Stimulated activated CD8-positive, alpha-beta memory T cell treated with anti-CD3 and anti-CD28 coated beads, Interleukin-12 subunit alpha, Interleukin-12 subunit beta, amount 100 ng/mL, for 24 hours (primary cell): Measurements from ENCODE around the gene RCN1.
A peak's percentile ranks its signal among the peaks of the same experiment; 100 is the strongest.
"Not testable (repeated sequence)": the region's sequence is repeated elsewhere in the genome, so short reads cannot be mapped to it uniquely, and the experiment has no call there.

Experiments used
- DNase-seq: peaks from one replicate; pipeline ENCODE4 v3.0.0-alpha.2; 2020; ENCODE audit errors: extremely low read depth

The RCN1 gene

GRCh38 chr11:32090545-32091370 is at the start of gene RCN1:
Gene RCN1 (plus strand): TSS chr11:32091074. CDS start chr11:32091197, 123 bp downstream.
- DNase-seq, result no peak

DNA sequence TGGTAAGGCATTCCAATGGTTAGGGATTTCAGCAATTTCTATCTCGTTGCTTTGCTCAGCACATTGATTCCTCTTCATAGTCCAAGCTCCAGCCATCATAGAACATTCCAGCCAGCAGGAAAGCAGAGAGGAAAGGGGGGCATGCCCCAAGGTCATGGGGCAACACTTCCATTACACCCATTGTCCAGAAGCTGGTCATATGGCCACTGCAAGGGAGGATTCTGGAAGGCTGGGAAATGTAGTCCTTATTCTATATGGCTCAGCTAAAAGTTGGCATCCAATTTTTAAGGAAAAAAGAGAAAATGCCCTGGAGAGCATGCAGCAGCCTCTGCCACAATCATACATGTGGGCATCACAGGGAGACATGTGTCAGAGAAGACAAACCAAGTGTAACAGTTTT is 47.1 kb upstream of the RCN1 start:
- DNase-seq, result no peak

DNA sequence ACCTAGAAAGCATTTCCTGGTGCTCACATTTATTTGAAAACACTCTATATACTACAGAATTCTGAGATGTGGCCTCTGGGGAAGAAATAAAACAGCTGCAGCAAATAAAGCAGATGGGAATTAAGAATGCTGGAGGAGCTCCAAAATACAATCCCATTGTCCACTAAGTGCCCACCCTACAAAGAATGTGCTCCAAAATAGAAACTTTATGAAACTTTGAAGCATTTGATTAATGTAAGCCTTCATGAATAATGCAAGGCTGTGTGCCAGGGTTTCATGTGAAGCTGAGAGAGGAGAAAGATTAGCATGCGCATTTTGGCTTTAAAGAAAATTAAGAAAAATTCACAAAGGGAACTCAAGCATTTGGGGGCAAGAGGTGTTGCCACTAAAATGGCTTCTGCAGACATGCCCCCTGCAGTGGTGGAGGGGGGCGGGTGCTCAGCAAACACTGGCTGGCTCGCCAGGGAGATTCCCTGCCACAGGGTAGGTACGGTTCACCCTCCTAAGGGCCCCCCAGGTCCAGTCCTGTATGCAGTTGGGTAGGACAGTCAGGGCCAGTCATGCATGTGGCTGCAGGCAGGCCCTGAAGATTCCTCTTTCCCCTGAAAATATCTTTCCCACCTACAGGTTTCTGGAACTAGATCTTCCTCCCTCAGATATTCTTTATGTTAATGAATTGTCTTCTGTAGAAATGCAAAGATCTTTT is 46.6 kb upstream of the RCN1 start:
- DNase-seq, result no peak

GRCh38 chr11:32045456-32045855 is 45.4 kb upstream of the RCN1 start:
- DNase-seq, result no peak

DNA sequence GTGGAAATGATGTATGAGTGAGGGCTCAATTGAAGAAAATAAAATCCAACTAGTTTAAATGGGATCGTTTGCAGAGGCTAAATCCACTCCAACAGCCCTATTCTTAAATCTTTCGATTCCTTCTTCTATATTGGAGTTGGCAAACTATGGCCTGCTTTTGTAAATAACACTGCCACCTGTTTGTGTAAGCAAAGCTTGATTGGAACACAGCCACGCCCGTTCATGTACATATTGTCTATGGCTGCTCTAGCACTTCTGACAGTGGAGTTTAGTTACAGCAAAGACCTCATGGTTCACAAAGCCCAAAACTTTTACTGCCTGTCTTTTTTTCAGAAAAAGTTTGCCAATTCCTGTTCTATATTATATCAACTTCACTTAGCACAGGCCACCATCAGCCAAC is 40.6 kb upstream of the RCN1 start:
- DNase-seq, result no peak

DNA sequence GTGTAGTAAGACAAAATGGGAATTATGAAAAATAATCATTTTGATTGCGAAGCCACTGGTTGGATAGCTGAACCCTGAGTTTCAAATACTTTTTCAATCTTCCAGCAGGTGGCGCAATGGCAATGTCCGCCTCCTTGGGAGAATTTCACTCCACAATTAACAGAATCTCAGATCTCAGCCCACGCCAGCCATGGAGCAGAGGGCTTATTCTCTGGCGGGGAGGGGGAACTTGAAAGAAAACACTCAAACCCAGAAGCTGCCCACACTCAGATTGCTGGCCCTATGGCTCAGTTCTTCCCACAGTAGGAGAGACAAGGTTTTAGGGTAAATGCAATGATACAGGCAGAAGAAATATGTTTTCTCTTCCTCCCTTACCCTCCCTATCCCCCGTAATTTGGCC is 38.7 kb upstream of the RCN1 start:
- DNase-seq, result peak; percentile 5

DNA sequence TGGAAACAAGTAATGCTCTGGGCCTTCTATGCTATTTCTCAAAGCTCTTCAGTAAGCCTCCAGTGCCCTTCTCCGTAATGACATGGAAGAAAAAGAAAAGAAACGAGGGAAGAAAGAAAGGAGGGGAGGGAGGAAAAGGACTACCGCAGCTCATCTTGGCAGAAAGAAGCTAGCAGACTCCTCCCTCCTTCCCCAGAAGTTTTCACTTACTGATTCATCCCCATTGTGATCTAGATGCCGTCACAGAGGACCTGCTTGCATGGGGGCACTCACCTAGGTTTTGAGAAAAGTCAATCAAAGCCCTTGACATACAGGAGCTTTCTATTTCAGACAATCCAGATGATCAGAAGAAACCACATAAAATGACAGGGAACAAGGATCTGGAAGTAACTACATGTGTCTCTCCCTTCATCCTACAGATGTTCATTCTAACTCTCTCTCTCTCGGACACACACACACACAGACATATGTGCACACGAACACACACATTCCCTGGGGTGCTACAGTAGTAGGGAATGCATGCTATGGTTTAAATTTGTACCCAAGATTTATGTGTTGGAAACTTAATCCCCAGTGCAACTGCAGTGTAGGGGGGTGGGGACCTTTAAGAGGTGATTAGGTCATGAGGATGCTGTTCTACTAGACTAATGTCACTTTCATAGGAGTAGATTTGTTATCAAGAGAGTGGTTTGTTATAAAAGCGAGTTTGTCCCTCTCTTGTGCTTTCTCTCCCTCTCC is 37.6 kb upstream of the RCN1 start:
- DNase-seq, result no peak

GRCh38 chr11:32055861-32056260 is 35.0 kb upstream of the RCN1 start:
- DNase-seq, result no peak

- DNase-seq, result no peak
Measured at GRCh38 chr11:32056438-32056837, 34.4 kb upstream of the RCN1 start.

- no peak for DNase-seq
Measured at GRCh38 chr11:32059686-32060462, 31.0 kb upstream of the RCN1 start.

DNA sequence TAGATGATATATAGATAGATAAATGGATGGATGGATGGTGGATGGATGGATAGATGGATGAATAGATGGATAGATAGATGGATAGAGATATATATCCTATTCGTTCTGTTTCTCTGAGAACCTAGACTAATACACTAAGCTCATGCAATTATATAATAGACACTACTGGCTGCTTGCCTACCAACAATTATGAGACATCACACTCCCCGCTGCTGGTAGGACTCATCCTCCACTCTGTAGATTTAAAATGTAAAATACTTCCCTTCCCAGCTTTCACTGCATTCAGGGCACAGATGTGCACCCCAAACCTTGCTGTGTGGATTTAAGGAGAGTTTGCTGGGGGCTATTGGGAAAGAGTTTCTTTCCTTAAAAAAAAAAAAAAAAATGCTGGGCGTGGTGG is 28.3 kb upstream of the RCN1 start:
- no peak for DNase-seq

DNA sequence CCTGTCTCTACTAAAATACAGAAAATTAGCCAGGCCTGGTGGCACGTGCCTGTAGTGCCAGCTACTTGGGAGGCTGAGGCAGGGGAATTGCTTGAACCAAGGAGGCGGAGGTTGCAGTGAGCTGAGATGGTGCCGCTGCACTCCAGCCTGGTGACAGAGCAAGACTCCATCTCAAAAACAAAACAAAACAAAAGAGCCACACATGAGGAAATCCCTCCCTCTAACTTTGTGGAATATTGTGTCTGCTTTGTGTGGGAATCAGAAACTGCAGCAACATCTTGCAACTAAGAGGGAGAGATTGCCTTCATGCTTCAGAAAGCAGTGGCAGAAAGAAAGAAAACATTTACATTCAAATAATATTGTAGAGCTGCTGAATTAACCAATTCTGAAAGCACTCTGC is 27.8 kb upstream of the RCN1 start:
- DNase-seq, result not testable (repeated sequence)

- DNase-seq, result no peak
Measured at GRCh38 chr11:32065865-32066629, 24.8 kb upstream of the RCN1 start.

- no peak for DNase-seq
Measured at GRCh38 chr11:32068134-32068870, 22.6 kb upstream of the RCN1 start.

GRCh38 chr11:32069361-32070058 is 21.4 kb upstream of the RCN1 start:
- no peak for DNase-seq

GRCh38 chr11:32070692-32071091 is 20.2 kb upstream of the RCN1 start:
- DNase-seq, result no peak

DNA sequence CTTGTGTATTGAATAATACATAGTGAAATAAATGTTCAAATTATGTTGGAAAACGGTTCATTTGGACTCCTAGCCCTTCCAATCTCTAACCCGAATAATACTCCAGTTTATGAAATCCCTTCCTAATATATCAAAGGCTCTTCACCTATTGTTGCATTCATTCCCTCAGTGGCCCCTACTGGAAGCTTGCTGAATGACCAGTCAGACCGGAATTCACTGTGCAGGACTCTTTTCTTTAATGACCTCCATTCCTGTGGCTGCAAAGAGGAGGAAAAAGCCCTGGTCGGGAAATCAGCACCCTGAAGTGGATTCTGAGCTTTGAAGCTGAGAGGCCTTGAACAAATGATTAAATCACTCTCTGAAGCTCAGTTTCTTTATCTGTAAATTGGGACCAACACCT is 19.1 kb upstream of the RCN1 start:
- DNase-seq, result no peak

DNA sequence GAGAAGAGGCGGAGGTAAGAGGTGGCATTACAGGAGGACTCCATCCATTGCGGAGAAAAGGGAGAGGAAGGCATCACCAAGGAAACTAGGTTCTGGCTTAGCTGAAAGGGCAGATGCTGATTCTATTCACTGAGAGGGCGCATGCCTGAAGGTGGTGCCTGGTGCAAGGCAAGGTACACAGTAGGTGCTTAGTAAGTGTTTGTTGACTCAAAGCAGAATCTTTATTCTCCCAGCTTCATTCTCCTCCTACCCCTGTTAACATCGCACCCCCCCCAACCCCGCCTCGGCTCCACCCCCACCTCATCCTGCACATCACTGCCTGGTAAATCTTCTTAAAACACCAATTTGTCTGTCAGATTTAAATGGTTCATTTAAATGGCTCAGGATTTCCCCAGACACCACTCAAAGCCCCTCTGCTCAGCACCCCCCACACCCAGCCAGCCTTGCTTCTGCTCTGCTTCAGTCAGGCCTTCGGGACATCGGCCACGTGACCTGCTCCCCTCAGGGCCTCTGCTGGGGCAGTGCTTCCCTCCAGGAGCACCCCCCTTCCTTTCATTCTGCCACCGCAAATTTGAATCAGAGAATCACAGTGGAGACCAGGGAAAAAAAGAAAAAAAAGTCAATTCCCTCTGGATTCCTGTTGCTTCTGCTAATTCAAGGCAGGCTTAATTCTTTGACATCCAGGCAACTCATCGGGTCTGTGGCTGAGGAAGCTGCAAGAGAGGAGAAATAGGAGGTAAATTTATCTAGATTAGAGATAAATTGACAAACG is 17.8 kb upstream of the RCN1 start:
- DNase-seq, result no peak

DNA sequence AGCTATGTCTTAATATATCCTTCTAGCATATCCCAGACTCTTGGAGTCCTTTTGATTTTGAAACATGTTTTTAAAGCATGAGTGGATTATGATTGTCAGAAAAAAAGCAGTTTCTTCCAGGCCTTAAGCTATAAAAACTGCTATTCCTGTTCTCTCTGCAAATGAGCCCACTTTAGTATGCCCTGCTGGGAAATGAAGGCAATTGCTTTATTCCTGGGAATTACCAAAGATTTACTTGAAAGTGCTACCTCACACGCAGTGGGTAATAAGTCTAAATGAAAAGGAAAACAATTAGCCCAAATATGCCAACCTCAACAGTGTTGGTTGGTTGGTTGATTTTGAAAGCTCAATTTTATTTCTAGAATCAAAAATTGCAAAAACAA is 17.2 kb upstream of the RCN1 start:
- DNase-seq, result no peak
